H9 (cell line): ENCODE data around the gene NDP. TPM values are rescaled to one million over a fixed set of nuclear protein-coding genes. Genes with fewer than 3 reads are reported as not detected.

Experiments
- DNase-seq: peaks from one replicate; pipeline ENCODE4 v3.0.0-alpha.2; 2017
- H2AFZ ChIP-seq: one replicate; pipeline ENCODE4 v1.6.1; 2013; ENCODE audit warnings: mild to moderate bottlenecking, low read length, control low read depth, moderate library complexity
- H2AK5ac ChIP-seq: 2 replicates; pipeline ENCODE4 v1.6.1; 2013; ENCODE audit warnings: low read length, control low read depth, mixed read lengths; ENCODE audit not compliant: insufficient read length
- H2BK120ac ChIP-seq: one replicate; pipeline ENCODE4 v1.6.1; 2013; ENCODE audit warnings: low read depth, mild to moderate bottlenecking, low read length, control low read depth, inconsistent platforms; ENCODE audit not compliant: poor library complexity, severe bottlenecking
- H2BK12ac ChIP-seq: 2 replicates; pipeline ENCODE4 v1.6.1; 2013; ENCODE audit warnings: low read length, control low read depth, mixed read lengths, low read depth; ENCODE audit not compliant: insufficient read length
- H2BK15ac ChIP-seq: 2 replicates; pipeline ENCODE4 v1.6.1; 2013; ENCODE audit warnings: low read depth, low read length, control low read depth
- H2BK20ac ChIP-seq: one replicate; pipeline ENCODE4 v1.6.1; 2013; ENCODE audit warnings: low read depth, mild to moderate bottlenecking, low read length, control low read depth, inconsistent platforms; ENCODE audit not compliant: poor library complexity, severe bottlenecking
- H2BK5ac ChIP-seq: 2 replicates; pipeline ENCODE4 v1.6.1; 2013; ENCODE audit warnings: low read length, control low read depth, mixed read lengths; ENCODE audit not compliant: insufficient read length
- H3K14ac ChIP-seq: 2 replicates; pipeline ENCODE4 v1.6.1; 2013; ENCODE audit warnings: low read length, control low read depth; ENCODE audit not compliant: insufficient read depth
- H3K18ac ChIP-seq: 2 replicates; pipeline ENCODE4 v1.6.1; 2013; ENCODE audit warnings: low read depth, mild to moderate bottlenecking, mixed read lengths, low read length, control low read depth; ENCODE audit not compliant: insufficient read length
- H3K23ac ChIP-seq: 2 replicates; pipeline ENCODE4 v1.6.1; 2013; ENCODE audit warnings: low read length, control low read depth, mixed read lengths, low read depth; ENCODE audit not compliant: insufficient read length
- H3K23me2 ChIP-seq: 2 replicates; pipeline ENCODE4 v1.6.1; 2013; ENCODE audit warnings: low read depth, mild to moderate bottlenecking, mixed read lengths, low read length, control low read depth; ENCODE audit not compliant: insufficient read length, poor library complexity, severe bottlenecking
- H3K27ac ChIP-seq: 2 replicates; pipeline ENCODE4 v1.5.1; 2013; ENCODE audit warnings: low read length, control low read depth, mixed read lengths, low read depth; ENCODE audit not compliant: insufficient read length
- H3K27me3 ChIP-seq: 2 replicates; pipeline ENCODE4 v1.6.1; 2013; ENCODE audit warnings: low read length, control low read depth, inconsistent platforms; ENCODE audit not compliant: insufficient read depth
- H3K4ac ChIP-seq: 2 replicates; pipeline ENCODE4 v1.6.1; 2013; ENCODE audit warnings: low read depth, mild to moderate bottlenecking, control low read depth, inconsistent platforms, low read length, moderate library complexity
- H3K4me1 ChIP-seq: 2 replicates; pipeline ENCODE4 v1.6.1; 2013; ENCODE audit warnings: low read length, control low read depth, inconsistent platforms; ENCODE audit not compliant: insufficient read depth
- H3K4me2 ChIP-seq: 2 replicates; pipeline ENCODE4 v1.6.1; 2013; ENCODE audit warnings: low read length, control low read depth, mixed read lengths; ENCODE audit not compliant: insufficient read length, insufficient read depth
- H3K56ac ChIP-seq: 2 replicates; pipeline ENCODE4 v1.6.1; 2013; ENCODE audit warnings: low read depth, mild to moderate bottlenecking, mixed read lengths, low read length, control low read depth; ENCODE audit not compliant: insufficient read length
- H3K79me1 ChIP-seq: 2 replicates; pipeline ENCODE4 v1.6.1; 2013; ENCODE audit warnings: low read depth, mild to moderate bottlenecking, moderate library complexity, low read length, control low read depth, inconsistent platforms; ENCODE audit not compliant: insufficient read depth, poor library complexity, severe bottlenecking
- H3K79me2 ChIP-seq: 2 replicates; pipeline ENCODE4 v1.6.1; 2013; ENCODE audit warnings: low read length, control low read depth, inconsistent platforms; ENCODE audit not compliant: insufficient read depth
- H3K9ac ChIP-seq: 2 replicates; pipeline ENCODE4 v1.6.1; 2013; ENCODE audit warnings: low read length, control low read depth, mixed read lengths; ENCODE audit not compliant: insufficient read length; ENCODE audit errors: extremely low read depth
- H3K9me3 ChIP-seq: one replicate; pipeline ENCODE4 v1.6.1; 2013; ENCODE audit warnings: low read depth, low read length, inconsistent platforms; ENCODE audit not compliant: control insufficient read depth
- H3T11ph ChIP-seq: one replicate; pipeline ENCODE4 v1.6.1; 2013; ENCODE audit warnings: mild to moderate bottlenecking, low read length, control low read depth, inconsistent platforms
- H4K20me1 ChIP-seq: one replicate; pipeline ENCODE4 v1.6.1; 2013; ENCODE audit not compliant: control insufficient read depth, insufficient read length, insufficient read depth
- H4K5ac ChIP-seq: 2 replicates; pipeline ENCODE4 v1.6.1; 2013; ENCODE audit warnings: low read depth, mild to moderate bottlenecking, mixed read lengths, low read length, control low read depth; ENCODE audit not compliant: insufficient read length
- H4K8ac ChIP-seq: replicated peaks from 2 replicates; pipeline ENCODE4 v1.6.1; 2013; ENCODE audit warnings: low read length, control low read depth, mixed read lengths, low read depth; ENCODE audit not compliant: insufficient read length
- H4K91ac ChIP-seq: 2 replicates; pipeline ENCODE4 v1.6.1; 2013; ENCODE audit warnings: low read depth, mild to moderate bottlenecking, moderate library complexity, mixed read lengths, low read length, control low read depth; ENCODE audit not compliant: insufficient read length
- H3K27ac Mint-ChIP-seq, 3 experiments: 2 replicates in 2 of 3; 3 replicates in 1 of 3; pipeline ENCODE4 v1.8.0; 2020 to 2021; ENCODE audit warnings: mixed read lengths in 3 of 3, mild to moderate bottlenecking in 1 of 3, moderate library complexity in 1 of 3
- H3K27me3 Mint-ChIP-seq: 2 replicates; pipeline ENCODE4 v1.8.0; 2021; ENCODE audit warnings: low read depth, mild to moderate bottlenecking, moderate library complexity, mixed read lengths
- H3K36me3 Mint-ChIP-seq, 3 experiments: 2 replicates in 2 of 3; 3 replicates in 1 of 3; pipeline ENCODE4 v1.8.0; 2020 to 2021; ENCODE audit warnings: low read depth in 3 of 3, mixed read lengths in 3 of 3; ENCODE audit not compliant: insufficient read depth in 1 of 3
- H3K4me1 Mint-ChIP-seq, 2 experiments: 2 replicates each; pipeline ENCODE4 v1.8.0; 2020; ENCODE audit warnings: mixed read lengths in 2 of 2
- H3K4me3 Mint-ChIP-seq, 2 experiments: 2 replicates in 1 of 2; 3 replicates in 1 of 2; pipeline ENCODE4 v1.8.0; 2020 to 2021; ENCODE audit warnings: mild to moderate bottlenecking in 2 of 2, mixed read lengths in 2 of 2, moderate library complexity in 1 of 2
- H3K9me3 Mint-ChIP-seq, 2 experiments: 2 replicates in 1 of 2; 3 replicates in 1 of 2; pipeline ENCODE4 v1.8.0; 2020; ENCODE audit warnings: mild to moderate bottlenecking in 2 of 2, mixed read lengths in 2 of 2, moderate library complexity in 1 of 2
- total RNA-seq: library from RNA; stranded (reverse); gene quantifications from 2 replicates; pipeline ENCODE4 v1.2.1, GENCODE V29; 2021
- TF ChIP-seq, protein P1 (sequence below): fragments of 200-600 bp; sonication (generic); conservative IDR thresholded peaks from 3 replicates; pipeline ENCODE4 v1.8.0; 2021; ENCODE audit warnings: antibody characterized with exemption, mild to moderate bottlenecking

Gene NDP
- total RNA-seq, 1 experiment from 2014 or later: not detected

- H3K4ac ChIP-seq: no peak overlapping the region
- H3K18ac ChIP-seq: no peak overlapping the region
- no peak overlapping the region for H2AFZ ChIP-seq
- no peak overlapping the region for H4K5ac ChIP-seq
- H2BK5ac ChIP-seq: no peak overlapping the region
- H2BK15ac ChIP-seq: no peak overlapping the region
- no peak overlapping the region for H4K8ac ChIP-seq
- no peaks in the 10 kb centered on the region for H3K79me1 ChIP-seq
- H3K23ac ChIP-seq: no peak overlapping the region
- no peaks in the 10 kb centered on the region for H3K4me1 ChIP-seq
- no peak overlapping the region for H3K9ac ChIP-seq
- peaks cover 2% of the 10 kb centered on the region in 2 experiments; a peak in 2 of 4 replicates for H3K4me1 Mint-ChIP-seq
- H3K27ac ChIP-seq: no peak overlapping the region
- no peak overlapping the region for H2BK20ac ChIP-seq
- no peak overlapping the region for H4K91ac ChIP-seq
- peaks cover 36% of the 10 kb centered on the region for H3K9me3 ChIP-seq
- H3K56ac ChIP-seq: no peak overlapping the region
- H4K20me1 ChIP-seq: no peaks in the 10 kb centered on the region
- no peak overlapping the region for H3K27ac Mint-ChIP-seq
- no peak overlapping the region for H2BK12ac ChIP-seq
- H3K4me3 Mint-ChIP-seq: no peak overlapping the region
- H3K27me3 ChIP-seq: no peaks in the 10 kb centered on the region
- H3K14ac ChIP-seq: no peak overlapping the region
- H3K23me2 ChIP-seq: no peaks in the 10 kb centered on the region
- DNase-seq: no peak
- no peak overlapping the region for H3T11ph ChIP-seq
- H3K27me3 Mint-ChIP-seq: no peaks in the 10 kb centered on the region; the same call in 1 of the 2 replicates
- H2AK5ac ChIP-seq: no peak overlapping the region
- TF ChIP-seq, protein P1, sequence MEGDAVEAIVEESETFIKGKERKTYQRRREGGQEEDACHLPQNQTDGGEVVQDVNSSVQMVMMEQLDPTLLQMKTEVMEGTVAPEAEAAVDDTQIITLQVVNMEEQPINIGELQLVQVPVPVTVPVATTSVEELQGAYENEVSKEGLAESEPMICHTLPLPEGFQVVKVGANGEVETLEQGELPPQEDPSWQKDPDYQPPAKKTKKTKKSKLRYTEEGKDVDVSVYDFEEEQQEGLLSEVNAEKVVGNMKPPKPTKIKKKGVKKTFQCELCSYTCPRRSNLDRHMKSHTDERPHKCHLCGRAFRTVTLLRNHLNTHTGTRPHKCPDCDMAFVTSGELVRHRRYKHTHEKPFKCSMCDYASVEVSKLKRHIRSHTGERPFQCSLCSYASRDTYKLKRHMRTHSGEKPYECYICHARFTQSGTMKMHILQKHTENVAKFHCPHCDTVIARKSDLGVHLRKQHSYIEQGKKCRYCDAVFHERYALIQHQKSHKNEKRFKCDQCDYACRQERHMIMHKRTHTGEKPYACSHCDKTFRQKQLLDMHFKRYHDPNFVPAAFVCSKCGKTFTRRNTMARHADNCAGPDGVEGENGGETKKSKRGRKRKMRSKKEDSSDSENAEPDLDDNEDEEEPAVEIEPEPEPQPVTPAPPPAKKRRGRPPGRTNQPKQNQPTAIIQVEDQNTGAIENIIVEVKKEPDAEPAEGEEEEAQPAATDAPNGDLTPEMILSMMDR: no peak
- H3K79me2 ChIP-seq: no peaks in the 10 kb centered on the region
- peaks cover 0 to 3% (median 0%) of the 10 kb centered on the region in 3 experiments; a peak in 2 of 7 replicates for H3K36me3 Mint-ChIP-seq
- H3K9me3 Mint-ChIP-seq: peaks cover 81 to 83% of the 10 kb centered on the region in 2 experiments
- no peak overlapping the region for H2BK120ac ChIP-seq
- H3K4me2 ChIP-seq: no peak overlapping the region
These were observed 17.2 kb downstream of the NDP start for GRCh38 chrX:43956034-43956433.
